HEK293 (cell line): ENCODE results near the gene ASCL2.
A peak's percentile ranks its signal among the peaks of the same experiment; 100 is the strongest.

Experiments
- CTCF ChIA-PET: fragments of 350-600 bp; formaldehyde crosslinking; extraction: SDS; loops from one replicate; lab custom pipeline; 2021; ENCODE audit warnings: antibody characterized with exemption; lab: Yijun Ruan, JAX
- POLR2A ChIA-PET: fragments of 300-600 bp; formaldehyde crosslinking; extraction: SDS; loops from one replicate; lab custom pipeline; 2020; ENCODE audit warnings: antibody characterized with exemption, inconsistent platforms; lab: Yijun Ruan, JAX
- H3K27ac ChIP-seq: fragments of 200-500 bp; sonication (Bioruptor generic); 2 replicates; pipeline ENCODE4 v1.5.1; 2014; ENCODE audit warnings: low read depth, low read length, control low read depth, inconsistent platforms; ENCODE audit errors: extremely low read depth
- H3K36me3 ChIP-seq, 2 experiments: fragments of 200-500 bp in 1 of 2; sonication (Bioruptor generic) in 1 of 2; 1 replicate in 1 of 2; 2 replicates in 1 of 2; pipeline ENCODE4 v1.5.1; 2014 to 2017; ENCODE audit warnings: inconsistent platforms in 2 of 2, low read length in 2 of 2; ENCODE audit not compliant: control insufficient read depth in 2 of 2, insufficient read depth in 1 of 2
- H3K4me1 ChIP-seq: fragments of 200-500 bp; sonication (Bioruptor generic); 2 replicates; pipeline ENCODE4 v1.5.1; 2014; ENCODE audit warnings: mild to moderate bottlenecking, low read length, inconsistent platforms; ENCODE audit not compliant: control insufficient read depth, insufficient read depth
- H3K4me3 ChIP-seq: 2 replicates; pipeline ENCODE4 v1.5.1; 2011; ENCODE audit warnings: low read depth, mild to moderate bottlenecking, control low read depth, low read length, moderate library complexity
- H3K9me3 ChIP-seq: fragments of 200-500 bp; sonication (Bioruptor generic); 2 replicates; pipeline ENCODE4 v1.5.1; 2014; ENCODE audit warnings: low read depth, low read length, inconsistent platforms; ENCODE audit not compliant: control insufficient read depth, insufficient read depth
- PRDM1 ChIP-seq: fragments of 450-650 bp; formaldehyde crosslinking; IDR thresholded peaks from 2 replicates; pipeline ENCODE4; 2016; ENCODE audit warnings: missing biosample characterization, missing genetic modification characterization
- SALL2 ChIP-seq: fragments of 450-650 bp; formaldehyde crosslinking; IDR thresholded peaks from 2 replicates; pipeline ENCODE4 v1.5.0; 2017; ENCODE audit warnings: missing biosample characterization, mild to moderate bottlenecking, missing genetic modification characterization, borderline replicate concordance
- ZBTB1 ChIP-seq: fragments of 450-650 bp; formaldehyde crosslinking; IDR thresholded peaks from 2 replicates; pipeline ENCODE4 v1.5.1; 2016; ENCODE audit warnings: missing biosample characterization, missing genetic modification characterization
- ZBTB6 ChIP-seq: fragments of 450-650 bp; formaldehyde crosslinking; IDR thresholded peaks from 2 replicates; pipeline ENCODE4 v1.5.1; 2017; ENCODE audit warnings: missing biosample characterization, missing genetic modification characterization
- ZFHX2 ChIP-seq: fragments of 450-650 bp; formaldehyde crosslinking; conservative IDR thresholded peaks from 2 replicates; pipeline ENCODE4 v1.5.1; 2016; ENCODE audit warnings: missing biosample characterization, missing genetic modification characterization
- ZNF202 ChIP-seq: fragments of 450-650 bp; formaldehyde crosslinking; IDR thresholded peaks from 2 replicates; pipeline ENCODE4 v1.5.1; 2016; ENCODE audit warnings: missing biosample characterization, missing genetic modification characterization, borderline replicate concordance
- ZNF391 ChIP-seq: fragments of 450-650 bp; formaldehyde crosslinking; IDR thresholded peaks from 2 replicates; pipeline ENCODE4 v1.5.1; 2016; ENCODE audit warnings: low read depth, missing biosample characterization, missing genetic modification characterization, borderline replicate concordance
- ZNF416 ChIP-seq: fragments of 450-650 bp; formaldehyde crosslinking; IDR thresholded peaks from 2 replicates; pipeline ENCODE4 v1.5.1; 2016; ENCODE audit warnings: missing biosample characterization, missing genetic modification characterization
- ZNF510 ChIP-seq: fragments of 450-650 bp; formaldehyde crosslinking; IDR thresholded peaks from 2 replicates; pipeline ENCODE4 v1.5.1; 2018; ENCODE audit warnings: mild to moderate bottlenecking, missing genetic modification characterization, missing biosample characterization; ENCODE audit not compliant: insufficient replicate concordance
- ZNF560 ChIP-seq: fragments of 450-650 bp; formaldehyde crosslinking; IDR thresholded peaks from 2 replicates; pipeline ENCODE4 v1.5.1; 2017; ENCODE audit warnings: missing biosample characterization, missing genetic modification characterization, borderline replicate concordance
- TF ChIP-seq, protein P1 (sequence below): fragments of 450-650 bp; formaldehyde crosslinking; conservative IDR thresholded peaks from 2 replicates; pipeline ENCODE4 v1.5.1; 2016; ENCODE audit warnings: low read depth, missing biosample characterization, missing genetic modification characterization
- TF ChIP-seq, protein P2 (sequence below): fragments of 450-650 bp; formaldehyde crosslinking; IDR thresholded peaks from 2 replicates; pipeline ENCODE4 v1.5.1; 2017; ENCODE audit warnings: missing biosample characterization, missing genetic modification characterization

ASCL2 gene

GRCh38 chr11:2308713-2309112, 38.3 kb upstream of the ASCL2 start (continued):
- no peak for TF ChIP-seq ZBTB6 (tag by site-specific recombination)

- Histone ChIP-seq H3K4me1 (no peaks in the 10 kb centered on the region), H3K27ac (no peak overlapping the region), H3K36me3 (no peaks in the 10 kb centered on the region), H3K9me3 (no peaks in the 10 kb centered on the region), H3K4me3 (no peak overlapping the region)
- ChIA-PET POLR2A (no interaction called here), CTCF (interaction anchor here (0.6 to 9.4 kb wide), 4 partner anchors 93 to 667 kb away, joined by 3 to 297 read pairs (median 15); partner anchors contain the start of gene TSSC4)
- no peak for TF ChIP-seq ZNF391
- TF ChIP-seq ZNF560 (tag by site-specific recombination), result no peak
- no peak for TF ChIP-seq ZNF510 (tag by site-specific recombination)
- no peak for TF ChIP-seq ZNF416 (tag by site-specific recombination)
- TF ChIP-seq, protein P1, sequence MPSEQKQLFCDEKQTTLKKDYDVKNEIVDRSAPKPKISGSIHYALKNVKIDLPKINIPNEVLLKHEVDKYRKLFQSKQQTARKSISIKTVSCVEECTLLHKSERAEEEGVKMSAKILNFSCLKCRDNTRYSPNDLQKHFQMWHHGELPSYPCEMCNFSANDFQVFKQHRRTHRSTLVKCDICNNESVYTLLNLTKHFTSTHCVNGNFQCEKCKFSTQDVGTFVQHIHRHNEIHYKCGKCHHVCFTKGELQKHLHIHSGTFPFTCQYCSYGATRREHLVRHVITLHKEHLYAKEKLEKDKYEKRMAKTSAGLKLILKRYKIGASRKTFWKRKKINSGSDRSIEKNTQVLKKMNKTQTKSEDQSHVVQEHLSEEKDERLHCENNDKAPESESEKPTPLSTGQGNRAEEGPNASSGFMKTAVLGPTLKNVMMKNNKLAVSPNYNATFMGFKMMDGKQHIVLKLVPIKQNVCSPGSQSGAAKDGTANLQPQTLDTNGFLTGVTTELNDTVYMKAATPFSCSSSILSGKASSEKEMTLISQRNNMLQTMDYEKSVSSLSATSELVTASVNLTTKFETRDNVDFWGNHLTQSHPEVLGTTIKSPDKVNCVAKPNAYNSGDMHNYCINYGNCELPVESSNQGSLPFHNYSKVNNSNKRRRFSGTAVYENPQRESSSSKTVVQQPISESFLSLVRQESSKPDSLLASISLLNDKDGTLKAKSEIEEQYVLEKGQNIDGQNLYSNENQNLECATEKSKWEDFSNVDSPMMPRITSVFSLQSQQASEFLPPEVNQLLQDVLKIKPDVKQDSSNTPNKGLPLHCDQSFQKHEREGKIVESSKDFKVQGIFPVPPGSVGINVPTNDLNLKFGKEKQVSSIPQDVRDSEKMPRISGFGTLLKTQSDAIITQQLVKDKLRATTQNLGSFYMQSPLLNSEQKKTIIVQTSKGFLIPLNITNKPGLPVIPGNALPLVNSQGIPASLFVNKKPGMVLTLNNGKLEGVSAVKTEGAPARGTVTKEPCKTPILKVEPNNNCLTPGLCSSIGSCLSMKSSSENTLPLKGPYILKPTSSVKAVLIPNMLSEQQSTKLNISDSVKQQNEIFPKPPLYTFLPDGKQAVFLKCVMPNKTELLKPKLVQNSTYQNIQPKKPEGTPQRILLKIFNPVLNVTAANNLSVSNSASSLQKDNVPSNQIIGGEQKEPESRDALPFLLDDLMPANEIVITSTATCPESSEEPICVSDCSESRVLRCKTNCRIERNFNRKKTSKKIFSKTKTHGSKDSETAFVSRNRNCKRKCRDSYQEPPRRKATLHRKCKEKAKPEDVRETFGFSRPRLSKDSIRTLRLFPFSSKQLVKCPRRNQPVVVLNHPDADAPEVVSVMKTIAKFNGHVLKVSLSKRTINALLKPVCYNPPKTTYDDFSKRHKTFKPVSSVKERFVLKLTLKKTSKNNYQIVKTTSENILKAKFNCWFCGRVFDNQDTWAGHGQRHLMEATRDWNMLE (tag by site-specific recombination), result no peak
- no peak for TF ChIP-seq ZNF202 (tag by site-specific recombination)
Measured at GRCh38 chr11:2307501-2308331, 37.3 kb upstream of the ASCL2 start.

DNA sequence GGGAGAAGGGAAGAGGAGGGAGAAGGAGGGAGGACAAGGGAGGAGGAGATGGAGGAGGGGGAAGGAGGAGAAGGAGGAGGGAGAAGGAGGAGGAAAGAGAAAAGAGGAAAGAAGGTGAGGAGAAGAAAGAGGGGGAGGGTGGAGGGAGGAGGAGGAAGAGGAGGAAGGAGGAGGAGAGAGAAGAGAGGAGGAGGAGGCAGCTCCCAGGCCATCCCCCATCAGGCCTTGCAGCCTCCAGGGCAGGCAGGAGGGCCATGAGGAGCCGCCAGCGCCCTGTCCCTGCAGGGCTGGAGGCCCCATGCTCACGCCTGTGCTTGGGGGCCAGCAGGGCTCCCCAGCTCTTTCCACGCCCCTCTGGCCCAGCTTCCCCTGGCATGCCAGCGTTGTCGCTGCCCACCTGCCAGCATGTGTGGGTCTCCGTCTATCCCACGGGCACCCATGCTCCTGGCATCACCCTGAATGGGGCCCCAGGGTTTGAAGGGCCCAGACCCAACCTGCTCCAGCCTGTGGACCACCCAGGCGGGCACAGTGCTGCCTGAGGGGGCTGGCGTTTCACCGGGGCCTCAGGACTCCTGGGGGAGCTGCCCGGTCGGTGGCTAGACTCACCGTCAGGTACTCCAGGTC, 36.6 kb upstream of the ASCL2 start:
- CTCF ChIA-PET, result interaction anchor here (0.6 to 9.4 kb wide), 5 partner anchors 94 to 668 kb away, joined by 3 to 297 read pairs (median 4); partner anchors contain the start of gene TSSC4
- no peak overlapping the region for H3K4me3 ChIP-seq
- H3K36me3 ChIP-seq, result no peaks in the 10 kb centered on the region
- POLR2A ChIA-PET, result interaction anchor here (3.1 kb wide), 1 partner anchor 113 kb away, joined by 19 read pairs; no protein-coding TSS in a partner anchor
- no peaks in the 10 kb centered on the region for H3K9me3 ChIP-seq
- no peak for TF ChIP-seq SALL2 (tag by site-specific recombination)
- TF ChIP-seq ZFHX2 (tag by site-specific recombination), result peak; percentile 34; the same call in 1 of the 2 replicates
- H3K4me1 ChIP-seq, result no peaks in the 10 kb centered on the region
- no peak overlapping the region for H3K27ac ChIP-seq

GRCh38 chr11:2306452-2306823, 36.0 kb upstream of the ASCL2 start:
- CTCF ChIA-PET, result interaction anchor here (0.8 to 9.4 kb wide), 8 partner anchors 36 to 154 kb away, joined by 3 to 297 read pairs (median 6); partner anchors contain the start of gene TSSC4
- Histone ChIP-seq H3K27ac (no peak overlapping the region), H3K36me3 (no peaks in the 10 kb centered on the region), H3K4me3 (no peak overlapping the region), H3K4me1 (no peaks in the 10 kb centered on the region), H3K9me3 (no peaks in the 10 kb centered on the region)
- peak; percentile 35 for TF ChIP-seq ZFHX2 (tag by site-specific recombination)
- TF ChIP-seq ZBTB1 (tag by site-specific recombination), result no peak
- TF ChIP-seq, protein P2, sequence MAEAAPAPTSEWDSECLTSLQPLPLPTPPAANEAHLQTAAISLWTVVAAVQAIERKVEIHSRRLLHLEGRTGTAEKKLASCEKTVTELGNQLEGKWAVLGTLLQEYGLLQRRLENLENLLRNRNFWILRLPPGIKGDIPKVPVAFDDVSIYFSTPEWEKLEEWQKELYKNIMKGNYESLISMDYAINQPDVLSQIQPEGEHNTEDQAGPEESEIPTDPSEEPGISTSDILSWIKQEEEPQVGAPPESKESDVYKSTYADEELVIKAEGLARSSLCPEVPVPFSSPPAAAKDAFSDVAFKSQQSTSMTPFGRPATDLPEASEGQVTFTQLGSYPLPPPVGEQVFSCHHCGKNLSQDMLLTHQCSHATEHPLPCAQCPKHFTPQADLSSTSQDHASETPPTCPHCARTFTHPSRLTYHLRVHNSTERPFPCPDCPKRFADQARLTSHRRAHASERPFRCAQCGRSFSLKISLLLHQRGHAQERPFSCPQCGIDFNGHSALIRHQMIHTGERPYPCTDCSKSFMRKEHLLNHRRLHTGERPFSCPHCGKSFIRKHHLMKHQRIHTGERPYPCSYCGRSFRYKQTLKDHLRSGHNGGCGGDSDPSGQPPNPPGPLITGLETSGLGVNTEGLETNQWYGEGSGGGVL (tag by site-specific recombination), result 0 out of 2 replicates have a peak, but pooled peaks have one; percentile 22
- no peak for TF ChIP-seq PRDM1 (tag by site-specific recombination)
- POLR2A ChIA-PET, result interaction anchor here (3.1 kb wide), 1 partner anchor 114 kb away, joined by 19 read pairs; no protein-coding TSS in a partner anchor
